MCF 10A (cell line): ENCODE data around the gene ZNF467. TPM values are rescaled to one million over a fixed set of nuclear protein-coding genes. Genes with fewer than 3 reads are reported as not detected.

Experiments
- BruUV-seq: library from RNA; stranded (reverse); fragments of 400-500 nt; replicated peaks from 2 replicates; lab custom pipeline; 2021; lab: Mats Ljungman, UMichigan
- CTCF ChIA-PET: fragments of 300-600 bp; sonication (Branson Sonifier 250); formaldehyde crosslinking; extraction: SDS; loops from one replicate; lab custom pipeline; 2021; ENCODE audit warnings: antibody characterized with exemption, inconsistent platforms; lab: Yijun Ruan, JAX
- POLR2A ChIA-PET: fragments of 300-600, 350-650 bp; sonication (Branson Sonifier 250); formaldehyde crosslinking; extraction: SDS; loops from one replicate; lab custom pipeline; 2020; ENCODE audit warnings: antibody characterized with exemption, inconsistent platforms; lab: Yijun Ruan, JAX
- DNase-seq: peaks from one replicate; pipeline ENCODE4 v3.0.0-alpha.2; 2018; ENCODE audit not compliant: unreplicated experiment
- H3K27ac Mint-ChIP-seq: one replicate; pipeline ENCODE4 v1.8.0; 2022; ENCODE audit warnings: mild to moderate bottlenecking, low read depth, mixed read lengths; ENCODE audit not compliant: unreplicated experiment
- H3K27me3 Mint-ChIP-seq: one replicate; pipeline ENCODE4 v1.8.0; 2022; ENCODE audit warnings: mixed read lengths; ENCODE audit not compliant: insufficient read depth, unreplicated experiment
- H3K36me3 Mint-ChIP-seq: one replicate; pipeline ENCODE4 v1.8.0; 2022; ENCODE audit warnings: mild to moderate bottlenecking, moderate library complexity, mixed read lengths; ENCODE audit not compliant: insufficient read depth, unreplicated experiment
- H3K4me1 Mint-ChIP-seq: one replicate; pipeline ENCODE4 v1.8.0; 2022; ENCODE audit warnings: mixed read lengths; ENCODE audit not compliant: insufficient read depth, unreplicated experiment
- H3K4me3 Mint-ChIP-seq: one replicate; pipeline ENCODE4 v1.8.0; 2022; ENCODE audit warnings: mild to moderate bottlenecking, moderate library complexity, mixed read lengths; ENCODE audit not compliant: unreplicated experiment
- H3K9me3 Mint-ChIP-seq: one replicate; pipeline ENCODE4 v1.8.0; 2022; ENCODE audit warnings: mixed read lengths; ENCODE audit not compliant: unreplicated experiment
- CTCF ChIP-seq: fragments of 200-600 bp; IDR thresholded peaks from one replicate; pipeline ENCODE4 v1.8.0; 2022; ENCODE audit warnings: antibody characterized with exemption, mild to moderate bottlenecking; ENCODE audit not compliant: unreplicated experiment
- intact Hi-C: fragments of 100-400 bp; cut with micrococcal nuclease; formaldehyde crosslinking; loops from 2 replicates; pipeline ENCODE4 v1.14.1; 2022
- total RNA-seq: library from RNA; stranded (reverse); gene quantifications from 2 replicates; pipeline ENCODE4 v1.2.3, GENCODE V29; 2022

ZNF467 gene
- total RNA-seq, 1 experiment from 2014 or later = 3.7 TPM

DNA sequence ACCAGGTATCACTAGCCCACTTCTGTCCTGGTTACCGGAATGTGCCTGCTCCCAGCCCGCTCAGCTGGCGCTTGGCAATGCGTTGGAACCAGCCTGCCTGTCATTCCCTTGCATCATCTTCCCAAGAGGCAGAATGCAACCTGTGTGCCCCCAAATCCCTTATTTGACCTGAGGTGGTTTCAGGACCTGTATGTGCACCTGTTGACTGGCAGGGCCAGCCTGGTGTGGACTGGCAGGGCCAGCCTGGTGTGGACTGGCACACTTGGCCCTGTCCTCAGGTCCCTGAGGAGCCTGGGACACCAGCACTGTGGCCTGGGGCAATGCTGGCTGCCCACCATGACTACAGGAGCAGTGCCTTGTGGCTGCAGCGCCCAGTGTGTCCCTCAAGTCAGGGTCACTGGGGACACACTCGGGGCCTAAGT is 38.2 kb downstream of the ZNF467 start:
- H3K4me1 Mint-ChIP-seq = peaks cover 11% of the 10 kb centered on the region
- no peaks in the 10 kb centered on the region for H3K27me3 Mint-ChIP-seq
- ChIA-PET CTCF (interaction anchor here (0.6 kb wide), 1 partner anchor 1872 kb away, joined by 5 read pairs; no protein-coding TSS in a partner anchor), POLR2A (no interaction called here)
- no TSS peak for BruUV-seq
- intact Hi-C loops = no loop called here
- no peaks in the 10 kb centered on the region for H3K9me3 Mint-ChIP-seq
- no peak overlapping the region for H3K4me3 Mint-ChIP-seq
- H3K27ac Mint-ChIP-seq = no peak overlapping the region
- peaks cover 6% of the 10 kb centered on the region for H3K36me3 Mint-ChIP-seq
- TF ChIP-seq CTCF = no peak
- no peak for DNase-seq

- no peak overlapping the region for H3K4me3 Mint-ChIP-seq
- H3K4me1 Mint-ChIP-seq = peaks cover 11% of the 10 kb centered on the region
- H3K9me3 Mint-ChIP-seq = no peaks in the 10 kb centered on the region
- ChIA-PET POLR2A (no interaction called here), CTCF (no interaction called here)
- H3K27ac Mint-ChIP-seq = peak overlapping the region; percentile 55
- no peaks in the 10 kb centered on the region for H3K27me3 Mint-ChIP-seq
- intact Hi-C loops = no loop called here
- TF ChIP-seq CTCF = no peak
- BruUV-seq = no TSS peak
- no peak for DNase-seq
- H3K36me3 Mint-ChIP-seq = peaks cover 4% of the 10 kb centered on the region
Observed at GRCh38 chr7:149734791-149735075, 38.7 kb downstream of the ZNF467 start.

DNA sequence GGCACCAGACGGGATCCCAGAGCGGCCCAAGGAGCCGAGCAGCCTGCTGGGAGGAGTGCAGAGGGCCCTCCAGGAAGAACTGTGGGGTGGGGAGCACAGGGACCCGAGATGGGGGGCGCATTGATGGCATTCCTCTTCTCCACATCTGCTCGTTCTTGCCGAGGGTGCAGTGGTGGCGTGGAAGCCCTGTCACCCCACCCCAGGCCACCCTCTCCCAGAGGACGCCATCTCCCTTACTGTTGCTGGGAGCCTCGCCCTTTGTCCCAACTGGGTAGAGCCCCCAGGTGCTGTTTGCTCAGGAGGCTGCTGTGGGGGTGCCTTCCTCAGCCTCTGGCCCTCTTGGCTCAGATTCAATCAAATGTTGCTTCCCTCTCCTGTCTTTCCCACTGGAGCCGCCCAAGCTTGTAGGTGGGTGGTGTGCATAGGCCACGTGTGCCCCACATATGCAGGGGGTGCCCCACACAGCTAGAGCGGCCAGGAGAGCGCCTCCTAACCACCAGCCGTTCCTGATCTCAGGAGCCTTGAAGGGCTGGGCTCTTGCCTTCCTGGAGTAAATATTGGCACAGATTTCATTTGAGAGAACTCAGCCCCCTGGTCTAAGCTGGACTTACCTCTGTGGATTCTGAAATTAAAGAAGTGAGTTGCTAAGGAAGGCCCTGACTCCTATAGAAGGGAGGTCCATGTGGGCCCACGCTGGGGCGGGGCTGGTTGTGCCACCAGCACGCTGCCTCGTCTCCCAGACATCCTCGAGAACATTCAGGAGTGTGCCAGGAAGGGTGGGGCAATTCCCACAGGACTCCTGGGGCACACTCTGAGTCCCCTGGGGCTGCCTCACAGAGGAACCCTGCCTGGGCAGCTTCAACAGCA is 39.2 kb downstream of the ZNF467 start:
- no TSS peak for BruUV-seq
- CTCF ChIA-PET = interaction anchor here (5.6 kb wide), 1 partner anchor 7 kb away, joined by 39 read pairs; no protein-coding TSS in a partner anchor
- intact Hi-C loops = no loop called here

More for the DNA sequence above, 39.2 kb downstream of the ZNF467 start:
- peaks cover 11% of the 10 kb centered on the region for H3K4me1 Mint-ChIP-seq
- no peaks in the 10 kb centered on the region for H3K27me3 Mint-ChIP-seq
- peak; percentile 37 for DNase-seq
- H3K27ac Mint-ChIP-seq = peak overlapping the region; percentile 55
- H3K4me3 Mint-ChIP-seq = no peak overlapping the region
- H3K9me3 Mint-ChIP-seq = no peaks in the 10 kb centered on the region
- TF ChIP-seq CTCF = no peak
- no peaks in the 10 kb centered on the region for H3K36me3 Mint-ChIP-seq
- POLR2A ChIA-PET = no interaction called here
